HepG2 (cell line): Measurements from ENCODE around the gene HSD17B11. TPM values are rescaled to one million over a fixed set of nuclear protein-coding genes. Genes with fewer than 3 reads are reported as not detected.
A peak's percentile ranks its signal among the peaks of the same experiment; 100 is the strongest.

Source experiments
- ARID3A ChIP-seq: IDR thresholded peaks from 2 replicates; pipeline ENCODE4 v1.6.1; 2012; ENCODE audit warnings: low read depth, low read length, improper control_type of control experiment
- BCL3 ChIP-seq: sonication (generic); formaldehyde crosslinking; IDR thresholded peaks from 2 replicates; pipeline ENCODE4 v1.5.1; 2020; ENCODE audit warnings: mild to moderate bottlenecking, missing genetic modification reagents, moderate library complexity
- FOXM1 ChIP-seq: sonication (generic); formaldehyde crosslinking; IDR thresholded peaks from 2 replicates; pipeline ENCODE4 v1.5.0; 2020; ENCODE audit warnings: missing genetic modification reagents
- KIAA2018 ChIP-seq: sonication (generic); formaldehyde crosslinking; IDR thresholded peaks from 2 replicates; pipeline ENCODE4 v1.5.0; 2020; ENCODE audit warnings: mild to moderate bottlenecking, missing genetic modification reagents, borderline replicate concordance
- MLX ChIP-seq: IDR thresholded peaks from 2 replicates; pipeline ENCODE4 v1.6.1; 2016
- MNT ChIP-seq: fragments of 450-650 bp; IDR thresholded peaks from 2 replicates; pipeline ENCODE4 v1.6.1; 2016
- NFYB ChIP-seq: sonication (generic); formaldehyde crosslinking; IDR thresholded peaks from 2 replicates; pipeline ENCODE4 v1.4.0; 2020; ENCODE audit warnings: missing genetic modification reagents
- PRMT3 ChIP-seq: sonication (generic); formaldehyde crosslinking; IDR thresholded peaks from 2 replicates; pipeline ENCODE4 v1.8.1; 2022; ENCODE audit warnings: low read depth, mild to moderate bottlenecking, moderate library complexity, missing genetic modification reagents, borderline replicate concordance
- PRPF4 ChIP-seq: fragments of 200-400 bp; formaldehyde crosslinking; IDR thresholded peaks from 2 replicates; pipeline ENCODE4 v1.6.1; 2016; ENCODE audit warnings: low read length, low read depth; ENCODE audit not compliant: poor library complexity, severe bottlenecking
- ZNF225 ChIP-seq: sonication (generic); formaldehyde crosslinking; IDR thresholded peaks from 2 replicates; pipeline ENCODE4 v1.4.0; 2020; ENCODE audit warnings: mild to moderate bottlenecking, missing genetic modification reagents
- ZNF44 ChIP-seq: sonication (generic); formaldehyde crosslinking; IDR thresholded peaks from 2 replicates; pipeline ENCODE4 v1.5.1; 2020; ENCODE audit warnings: mild to moderate bottlenecking, missing genetic modification reagents
- ZNF567 ChIP-seq: sonication (generic); formaldehyde crosslinking; IDR thresholded peaks from 2 replicates; pipeline ENCODE4 v1.8.1; 2023; ENCODE audit warnings: mild to moderate bottlenecking, missing genetic modification reagents, borderline replicate concordance
- ZNF569 ChIP-seq: sonication (generic); formaldehyde crosslinking; IDR thresholded peaks from 2 replicates; pipeline ENCODE4 v1.5.0; 2020; ENCODE audit warnings: mild to moderate bottlenecking, missing genetic modification reagents, moderate library complexity, borderline replicate concordance
- ZNF724P ChIP-seq: sonication (generic); formaldehyde crosslinking; IDR thresholded peaks from 2 replicates; pipeline ENCODE4 v1.8.0; 2022; ENCODE audit warnings: missing genetic modification reagents, borderline replicate concordance
- ZNF782 ChIP-seq: sonication (generic); formaldehyde crosslinking; IDR thresholded peaks from 2 replicates; pipeline ENCODE4 v1.4.0; 2020; ENCODE audit warnings: missing genetic modification reagents, mild to moderate bottlenecking, borderline replicate concordance
- polyA plus RNA-seq, 8 experiments: library from polyadenylated mRNA; depleted of rRNA in 3 of 8; stranded (reverse) in 7 of 8; unstranded in 1 of 8; fragments of >200 nt; fragmentation: Illumina TruSeq in 4 of 8; extraction: Trizol in 4 of 8; gene quantifications; 2 replicates each; pipeline versions ENCODE4 v1.2.1 to v1.2.3, GENCODE V29; 2011 to 2016; ENCODE audit warnings: low read depth in 4 of 8, missing spikeins in 1 of 8, mixed read lengths in 1 of 8; ENCODE audit not compliant: insufficient read depth in 1 of 8
- total RNA-seq, 5 experiments: library from RNA; depleted of rRNA; stranded (reverse); fragments of >200 nt; fragmentation: Illumina TruSeq; extraction: Trizol; gene quantifications; 2 replicates each; pipeline ENCODE4 v1.2.3, GENCODE V29; 2016; ENCODE audit warnings: low read depth in 1 of 5

Gene HSD17B11
- total and polyA plus RNA-seq, 2 of the 13 experiments (the other 11 are each of a cell fraction or from before 2014, with no cell fraction given), result 121 to 158 TPM

- TF ChIP-seq BCL3 (CRISPR knock-in tag), result no peak
- no peak for TF ChIP-seq MNT
- no peak for TF ChIP-seq FOXM1 (CRISPR knock-in tag)
- no peak for TF ChIP-seq KIAA2018 (CRISPR knock-in tag)
- peak; percentile 52; the same call in 1 of the 2 replicates for TF ChIP-seq ARID3A
- no peak for TF ChIP-seq ZNF782 (CRISPR knock-in tag)
- no peak for TF ChIP-seq ZNF724P (CRISPR knock-in tag)
- no peak for TF ChIP-seq ZNF569 (CRISPR knock-in tag)
- TF ChIP-seq PRPF4, result no peak
- TF ChIP-seq MLX (CRISPR knock-in tag), result peak; percentile 38; the same call in 1 of the 2 replicates
- no peak for TF ChIP-seq NFYB (CRISPR knock-in tag)
- TF ChIP-seq PRMT3 (CRISPR knock-in tag), result no peak
- TF ChIP-seq ZNF567 (CRISPR knock-in tag), result no peak
- no peak for TF ChIP-seq ZNF44 (CRISPR knock-in tag)
- no peak for TF ChIP-seq ZNF225
These were observed 28.7 kb upstream of the HSD17B11 start (continued) for GRCh38 chr4:87419578-87420249.
